Measurements from ENCODE around the gene HJURP. TPM values are rescaled to one million over a fixed set of nuclear protein-coding genes. Genes with fewer than 3 reads are reported as not detected.

Gene HJURP
- polyA plus RNA-seq, 3 donors: 18.6 to 24.1 (median 22.6) TPM

DNA sequence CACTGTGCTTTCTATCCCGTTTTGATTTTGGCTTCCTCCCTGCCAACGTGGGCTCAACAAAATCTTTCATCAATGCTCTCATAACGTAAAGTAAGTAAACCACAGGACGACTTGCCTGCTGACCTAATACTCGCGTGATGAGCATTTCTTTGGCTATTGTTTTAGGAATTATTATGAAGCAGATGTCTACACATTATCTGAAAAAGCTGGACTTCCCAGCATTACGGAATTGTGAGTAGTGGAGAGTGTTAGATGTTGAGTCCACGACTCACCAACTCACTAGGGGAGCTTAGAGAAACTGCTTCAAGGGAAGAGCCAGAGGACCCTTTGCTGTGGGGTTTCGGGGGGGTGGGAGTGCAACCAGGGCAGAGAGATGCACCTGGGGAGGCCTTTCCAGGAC, 21.9 kb downstream of the HJURP start:
- DNase-seq (ENCODE audit: low read depth in 3 of 3, low spot score in 2 of 3): no peak

DNA sequence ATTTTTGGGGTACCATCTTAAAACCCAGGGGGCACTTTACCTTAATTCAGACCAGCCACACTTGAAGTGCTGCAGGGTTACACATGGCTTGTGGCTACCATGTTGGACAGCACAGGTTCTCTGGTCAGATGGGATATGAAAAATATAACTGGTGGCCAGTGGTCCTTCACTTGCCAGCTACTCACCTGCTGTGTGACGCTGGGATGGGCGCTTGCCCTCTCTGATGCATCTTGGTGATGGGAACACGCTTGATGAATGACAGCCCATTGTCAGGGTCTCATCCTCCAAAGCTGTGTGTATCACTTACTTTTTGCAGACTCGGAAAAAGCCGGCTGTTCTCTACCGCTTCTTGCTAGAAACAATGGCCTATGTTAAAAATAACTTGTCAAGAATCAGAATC, 22.5 kb downstream of the HJURP start:
- no peak for DNase-seq (ENCODE audit: low read depth in 3 of 3, low spot score in 2 of 3)

DNA sequence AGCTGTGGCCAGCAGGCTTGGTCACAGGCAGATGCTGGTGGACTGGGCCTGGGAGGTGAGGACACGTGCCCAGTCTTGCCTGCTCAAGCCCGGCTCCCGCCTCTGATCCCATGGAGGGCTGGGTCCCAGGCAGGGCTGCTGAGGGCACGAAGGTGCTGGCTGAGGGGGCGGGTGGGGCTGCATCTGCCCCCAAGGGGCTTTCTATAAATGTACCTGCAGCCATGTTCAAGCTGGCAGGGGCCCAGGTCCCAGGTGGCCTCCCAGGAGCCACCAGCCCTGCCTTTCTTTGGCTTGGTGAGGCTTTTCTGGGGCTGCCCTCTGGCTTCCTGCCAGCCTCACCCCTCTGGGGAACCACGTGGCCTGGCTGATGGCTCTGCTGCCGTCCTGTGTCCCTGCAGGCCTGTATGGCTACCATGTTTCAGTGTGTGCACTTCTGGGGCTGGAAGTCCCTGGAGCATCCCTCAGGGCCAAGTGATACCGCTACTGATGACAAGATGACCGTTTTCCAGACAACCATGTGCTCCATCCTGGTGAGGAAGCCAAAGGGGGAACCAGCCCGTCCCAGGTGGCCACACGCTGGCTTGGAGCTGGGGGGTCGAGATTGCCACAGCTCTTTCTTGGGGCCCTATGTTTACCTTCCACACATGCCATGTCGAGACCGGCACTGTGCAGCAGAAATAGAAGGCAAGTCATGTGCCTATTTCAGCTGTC, 23.2 kb downstream of the HJURP start:
- DNase-seq (ENCODE audit: low read depth in 3 of 3, low spot score in 2 of 3): no peak

DNA sequence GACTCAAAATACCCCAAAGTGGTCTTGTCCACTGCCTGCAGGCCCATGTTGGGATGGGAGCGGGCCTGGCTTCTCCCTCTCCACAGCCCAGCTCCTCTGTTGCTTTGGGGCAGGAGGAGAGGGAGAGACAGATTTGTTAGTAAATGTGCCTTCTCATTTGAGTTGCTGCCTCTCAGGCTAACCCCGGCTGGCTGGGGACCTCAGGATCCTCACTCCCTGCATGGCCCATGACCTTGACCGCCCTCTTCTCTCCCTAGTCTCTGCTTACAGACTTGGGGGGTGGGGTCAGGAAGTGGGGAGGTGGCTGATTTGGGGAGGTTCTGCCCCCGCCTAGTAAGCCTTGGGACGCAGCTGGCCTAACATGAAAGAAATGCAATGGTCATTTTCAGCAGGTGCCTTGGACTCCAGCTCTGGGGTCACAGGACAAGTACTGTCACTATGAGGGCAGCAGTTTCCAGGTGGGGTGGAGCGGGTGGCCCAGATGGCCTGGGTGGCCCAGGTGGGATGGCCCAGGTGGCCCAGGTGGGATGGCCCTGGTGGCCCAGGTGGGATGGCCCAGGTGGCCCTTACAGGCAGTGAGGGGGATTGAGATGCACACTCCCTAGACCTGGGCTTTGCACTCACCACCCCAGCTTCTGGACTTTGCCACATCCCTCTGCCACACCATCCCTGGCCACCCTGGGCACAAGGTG, 24.1 kb downstream of the HJURP start:
- DNase-seq (ENCODE audit: low read depth in 3 of 3, low spot score in 2 of 3): no peak

DNA sequence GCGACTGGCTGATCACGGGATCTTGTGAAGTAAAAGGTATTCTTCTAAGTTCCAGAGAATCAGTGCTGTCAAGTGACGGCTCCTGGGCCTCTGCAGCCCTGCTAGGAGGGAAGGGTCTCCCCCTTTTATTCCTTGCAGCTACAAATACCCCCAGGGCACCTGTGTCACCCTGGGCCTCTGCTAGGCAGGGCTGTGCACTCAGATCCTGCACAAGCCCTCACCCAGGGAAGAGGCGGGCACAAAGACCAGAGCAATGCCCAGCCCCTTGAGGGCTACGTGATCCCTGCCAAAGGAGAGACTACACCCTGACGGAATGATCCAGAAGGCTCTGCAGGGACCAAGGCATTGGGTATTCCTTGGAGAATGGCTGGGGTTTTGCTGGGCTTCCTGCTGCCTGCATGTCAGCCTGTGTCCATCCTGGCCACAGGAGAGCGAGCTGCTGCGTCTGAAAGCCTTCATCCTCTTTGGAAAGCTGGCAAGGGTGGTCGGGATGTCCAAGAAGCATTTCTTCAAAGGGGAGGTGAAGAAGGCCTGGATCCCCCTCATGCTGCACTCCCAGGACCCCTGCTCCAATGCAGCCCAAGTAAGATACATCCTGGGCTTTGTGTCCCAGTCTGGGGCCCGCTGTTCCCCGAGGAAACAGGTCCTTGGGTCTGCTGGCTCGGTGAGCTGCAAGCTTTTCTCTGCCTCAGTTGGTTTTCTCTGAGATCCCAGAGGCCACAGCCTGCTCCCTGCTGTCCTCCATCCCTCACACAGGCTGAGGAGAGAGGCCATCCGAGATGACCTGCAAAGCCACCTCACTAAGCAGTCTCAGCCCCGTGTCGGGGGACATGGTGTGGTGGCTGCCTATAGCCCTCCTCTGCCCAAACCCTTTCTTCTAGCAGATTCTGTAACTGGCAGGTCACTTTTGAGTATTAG, 24.9 kb downstream of the HJURP start:
- DNase-seq (ENCODE audit: low read depth in 3 of 3, low spot score in 2 of 3): no peak

DNA sequence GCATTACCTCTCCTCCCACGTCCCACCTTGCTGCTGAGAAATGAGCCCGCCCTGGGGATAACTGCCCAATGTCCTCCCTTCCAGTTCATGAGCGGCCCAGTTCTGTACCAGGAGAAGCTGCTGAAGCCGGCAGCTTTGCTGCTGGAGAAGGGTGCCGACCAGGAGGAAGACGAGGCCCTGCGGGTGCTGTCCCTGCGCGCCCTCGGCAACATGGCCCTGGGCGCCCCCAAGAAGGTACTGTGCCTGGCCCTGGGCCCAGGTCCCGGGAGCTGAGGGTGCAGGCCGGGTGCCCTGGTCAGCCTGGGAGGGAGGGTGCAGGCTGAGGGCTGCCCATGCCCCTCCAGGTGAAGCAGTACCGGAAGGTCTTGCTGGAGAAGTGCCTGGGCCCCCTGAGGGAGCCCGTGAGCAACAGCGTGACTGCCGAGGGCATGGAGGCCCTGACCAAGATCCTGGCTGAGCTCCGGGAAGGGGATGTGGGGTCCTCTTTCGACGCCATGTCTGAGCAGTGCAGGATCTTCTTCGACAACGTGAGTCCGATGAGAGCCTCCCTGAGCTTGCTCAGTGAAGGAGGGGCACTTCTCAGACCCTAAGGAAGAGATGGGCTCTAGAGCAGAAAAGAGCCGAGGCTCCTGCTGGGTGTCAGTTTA, 25.7 kb downstream of the HJURP start:
- no peak for DNase-seq (ENCODE audit: low read depth in 3 of 3, low spot score in 2 of 3)

- DNase-seq (ENCODE audit: low read depth in 3 of 3, low spot score in 2 of 3): no peak
These were observed 30.0 kb downstream of the HJURP start for GRCh38 chr2:233824373-233824772.

DNA sequence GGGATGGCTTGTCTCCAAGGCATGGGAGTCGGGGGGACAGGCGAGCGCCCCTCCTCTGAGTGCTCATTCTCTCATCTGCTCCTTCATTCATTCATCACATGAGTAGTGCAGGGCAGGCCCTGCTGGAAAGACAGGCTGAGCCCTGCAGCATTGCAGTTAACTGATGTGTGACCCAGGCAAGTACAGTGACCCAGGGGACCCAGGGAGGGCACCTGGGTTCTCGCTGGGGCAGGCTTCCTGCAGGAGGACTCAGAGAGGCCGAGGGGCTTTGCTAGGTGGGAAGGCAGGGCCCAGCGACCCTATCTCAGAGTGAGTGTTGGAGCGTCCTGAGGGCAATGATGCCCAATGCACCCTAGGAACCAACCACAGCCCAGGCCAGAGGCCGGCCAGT, 30.6 kb downstream of the HJURP start:
- DNase-seq (ENCODE audit: low read depth in 3 of 3, low spot score in 2 of 3): no peak

GRCh38 chr2:233822781-233823730, 31.3 kb downstream of the HJURP start:
- DNase-seq (ENCODE audit: low read depth in 3 of 3, low spot score in 2 of 3): no peak

- no peak for DNase-seq (ENCODE audit: low read depth in 3 of 3, low spot score in 2 of 3)
These were observed 32.1 kb downstream of the HJURP start for GRCh38 chr2:233822101-233822771.

GRCh38 chr2:233821709-233822100, 32.6 kb downstream of the HJURP start:
- no peak for DNase-seq (ENCODE audit: low read depth in 3 of 3, low spot score in 2 of 3)

- no peak for DNase-seq (ENCODE audit: low read depth in 3 of 3, low spot score in 2 of 3)
These were observed 33.1 kb downstream of the HJURP start for GRCh38 chr2:233821196-233821595.

GRCh38 chr2:233820774-233821105, 33.6 kb downstream of the HJURP start:
- no peak for DNase-seq (ENCODE audit: low read depth in 3 of 3, low spot score in 2 of 3)

DNA sequence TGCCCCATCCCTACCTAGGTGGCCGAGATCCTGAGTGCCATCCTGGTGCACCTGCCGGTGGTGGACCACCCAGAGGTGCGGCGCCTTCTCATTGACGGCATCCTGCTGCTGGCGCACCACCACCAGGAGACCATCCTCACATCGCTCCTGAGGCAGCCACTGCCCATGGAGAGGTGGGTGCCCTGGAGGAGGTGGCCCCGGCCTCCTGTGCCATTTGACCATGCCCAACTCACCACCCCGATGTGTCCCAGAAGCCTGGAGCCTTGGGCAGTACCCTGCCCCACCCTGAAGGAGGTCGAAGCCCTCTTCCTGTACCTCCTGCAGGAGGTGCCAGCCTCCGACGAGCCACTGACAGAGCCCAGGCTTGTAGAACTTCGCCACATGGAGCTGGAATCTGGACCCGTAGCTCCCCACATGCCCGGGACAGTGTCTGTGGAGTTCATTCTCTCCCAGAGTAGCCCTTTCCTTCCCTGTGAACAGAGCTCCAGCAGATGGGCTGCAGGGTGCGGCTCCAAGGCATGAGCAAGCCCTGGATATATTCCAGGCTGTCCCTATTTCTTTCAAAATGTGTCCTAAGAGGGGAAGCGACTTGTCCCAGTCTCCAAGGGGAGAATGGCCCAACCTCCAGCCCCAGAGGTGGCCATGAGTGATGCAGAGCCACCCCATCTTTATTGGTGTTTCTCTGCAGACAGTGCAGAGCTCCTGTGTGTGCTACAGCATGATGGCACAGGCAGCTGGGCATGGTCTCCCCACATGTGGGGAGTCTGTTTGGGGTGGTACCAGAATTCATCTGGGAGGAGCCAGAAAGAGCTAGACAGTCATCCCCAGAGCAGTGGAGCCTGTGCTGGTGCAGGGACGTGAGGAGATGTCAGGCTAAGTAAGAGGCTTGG, 34.2 kb downstream of the HJURP start:
- no peak for DNase-seq (ENCODE audit: low read depth in 3 of 3, low spot score in 2 of 3)

DNA sequence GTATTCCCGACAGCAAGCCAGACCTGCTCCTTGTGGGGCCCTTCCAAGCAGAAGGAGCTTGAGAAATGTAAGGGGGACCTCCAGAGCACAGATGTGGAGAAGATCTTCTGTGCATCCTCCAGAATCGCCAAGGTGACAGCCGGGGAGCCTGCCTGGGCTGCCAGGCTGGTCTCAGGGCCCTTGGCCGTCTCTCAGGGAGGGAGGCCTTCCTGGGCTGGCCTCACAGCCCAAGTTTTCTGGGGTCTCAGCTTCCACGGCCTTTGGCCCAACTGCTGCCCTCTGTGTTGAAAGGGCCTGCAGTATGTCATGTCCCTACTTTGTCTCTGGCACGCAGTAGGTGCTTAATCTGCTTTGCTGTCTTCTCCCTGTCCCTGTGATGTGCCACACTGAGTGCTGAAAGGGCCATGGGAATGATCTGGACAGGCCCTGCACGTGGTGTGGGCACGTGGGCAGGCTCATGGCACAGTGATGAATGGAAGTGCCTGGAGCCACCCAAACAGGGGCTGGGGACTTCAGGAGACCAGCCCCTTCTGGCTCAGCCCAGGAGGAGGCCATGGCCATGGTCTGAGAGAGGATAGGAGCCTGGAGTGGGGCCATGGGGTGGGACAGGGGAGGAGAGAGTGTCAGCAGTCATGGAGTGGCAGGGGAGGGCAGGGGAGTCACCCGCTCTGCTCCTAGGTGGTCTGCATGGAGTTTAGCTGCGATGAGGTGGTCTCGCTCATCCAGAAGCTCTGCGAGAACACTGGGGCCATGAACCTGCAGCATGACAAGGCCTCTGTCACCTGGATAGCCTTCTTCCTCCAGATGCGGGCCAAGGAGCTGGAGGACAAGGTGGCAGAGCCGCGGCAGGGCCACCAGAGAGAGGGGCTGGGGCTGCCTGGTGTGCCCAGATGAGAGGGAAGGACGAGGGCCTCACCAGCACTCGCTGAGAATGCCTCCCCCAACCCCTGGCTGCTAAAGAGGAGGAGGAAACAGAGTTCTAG, 35.4 kb downstream of the HJURP start:
- no peak for DNase-seq (ENCODE audit: low read depth in 3 of 3, low spot score in 2 of 3)

DNA sequence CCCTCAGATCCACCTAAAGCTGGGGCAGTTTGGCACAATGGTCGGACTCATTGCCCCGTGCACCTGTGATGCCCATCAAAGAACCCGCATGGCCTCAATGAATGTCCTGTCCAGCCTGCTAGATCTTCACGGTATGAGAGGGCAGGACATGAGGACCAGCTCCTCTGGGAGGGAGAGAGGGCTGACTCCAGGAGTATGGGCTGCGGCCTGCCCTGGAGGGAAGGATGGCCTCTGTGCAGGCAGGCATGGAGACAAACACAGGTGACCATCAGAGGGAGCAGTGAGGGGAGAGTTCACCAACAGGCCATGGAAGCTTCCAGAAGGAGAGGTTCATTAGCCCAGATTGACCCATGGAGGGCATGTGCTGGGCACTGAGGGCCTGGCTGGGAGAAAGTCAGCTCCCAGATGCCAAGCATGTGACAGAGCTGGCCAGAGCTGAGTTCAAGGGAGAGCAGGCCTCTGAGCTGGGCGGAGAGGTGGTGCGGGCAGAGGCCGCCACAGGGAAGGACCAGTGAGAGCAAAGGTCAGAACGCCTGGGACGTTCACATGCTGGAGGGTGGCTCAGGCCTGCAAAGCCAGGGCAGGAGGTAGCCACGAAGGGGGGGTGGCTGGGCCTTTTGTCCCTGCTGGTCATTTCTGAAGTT, 36.2 kb downstream of the HJURP start:
- DNase-seq (ENCODE audit: low read depth in 3 of 3, low spot score in 2 of 3): no peak
